Panc1 (cell line): Measurements from ENCODE around the gene KCNAB2.

Source experiments
- CTCF ChIP-seq: fragments of 450-650 bp; IDR thresholded peaks from 2 replicates; pipeline ENCODE4 v1.5.1; 2017; ENCODE audit warnings: mild to moderate bottlenecking
- POLR2AphosphoS5 ChIP-seq: IDR thresholded peaks from 2 replicates; pipeline ENCODE4 v1.6.1; 2012; ENCODE audit warnings: mild to moderate bottlenecking, low read depth, low read length, moderate library complexity

DNA sequence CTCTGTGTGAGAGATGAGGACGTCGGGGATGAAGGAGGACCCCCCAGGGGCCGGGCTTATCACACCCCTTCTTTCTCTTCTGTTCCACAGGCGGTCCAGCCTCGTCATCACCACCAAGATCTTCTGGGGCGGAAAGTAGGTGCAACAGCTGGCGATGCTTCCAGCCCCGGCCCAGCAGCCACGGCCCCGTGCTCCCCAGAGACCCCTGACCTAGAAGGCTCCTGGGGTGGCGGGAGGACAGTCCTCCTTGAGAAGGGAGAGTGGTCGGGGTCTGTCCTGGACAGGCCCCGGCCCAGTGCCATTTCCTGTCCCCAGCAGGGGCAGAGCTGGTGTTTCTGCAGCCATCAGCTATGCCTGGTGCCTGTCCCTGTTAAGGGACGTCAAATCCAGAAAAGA is 41.7 kb downstream of the KCNAB2 start:
- TF ChIP-seq POLR2AphosphoS5 = no peak
- TF ChIP-seq CTCF = no peak
